NCI-H2171 (cell line): ENCODE results near the gene TNKS1BP1.
"Not testable (repeated sequence)": the region's sequence is repeated elsewhere in the genome, so short reads cannot be mapped to it uniquely, and the experiment has no call there.

Experiments used
- DNase-seq: peaks from one replicate; lab custom pipeline; 2025; lab: John Stamatoyannopoulos, UW

TNKS1BP1 gene

GRCh38 chr11:57324886-57325734 is at the start of gene TNKS1BP1:
TNKS1BP1 (minus strand) TSS chr11:57324952; CDS start chr11:57321885, 3,067 bp downstream.
- peak; percentile 98 for DNase-seq

DNA sequence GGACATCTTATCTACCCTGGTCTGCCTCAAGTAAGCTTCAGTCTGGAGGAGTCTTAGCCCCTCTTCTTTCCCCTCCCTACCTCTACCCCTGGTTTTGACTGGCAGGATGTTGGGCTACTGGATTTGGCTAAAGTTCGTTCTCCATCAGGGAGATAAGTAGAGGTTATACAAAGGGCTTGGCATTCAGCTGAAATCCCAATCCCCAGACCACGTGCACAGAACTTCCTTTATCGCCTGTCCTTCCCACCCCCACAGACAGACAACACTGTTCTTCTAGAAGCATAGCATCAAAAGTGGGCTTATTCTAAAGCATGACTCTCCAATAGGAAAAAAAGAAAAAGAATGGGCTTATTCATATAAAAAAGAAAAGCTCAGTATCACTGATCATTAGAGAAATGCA is 48.4 kb upstream of the TNKS1BP1 start:
- no peak for DNase-seq

DNA sequence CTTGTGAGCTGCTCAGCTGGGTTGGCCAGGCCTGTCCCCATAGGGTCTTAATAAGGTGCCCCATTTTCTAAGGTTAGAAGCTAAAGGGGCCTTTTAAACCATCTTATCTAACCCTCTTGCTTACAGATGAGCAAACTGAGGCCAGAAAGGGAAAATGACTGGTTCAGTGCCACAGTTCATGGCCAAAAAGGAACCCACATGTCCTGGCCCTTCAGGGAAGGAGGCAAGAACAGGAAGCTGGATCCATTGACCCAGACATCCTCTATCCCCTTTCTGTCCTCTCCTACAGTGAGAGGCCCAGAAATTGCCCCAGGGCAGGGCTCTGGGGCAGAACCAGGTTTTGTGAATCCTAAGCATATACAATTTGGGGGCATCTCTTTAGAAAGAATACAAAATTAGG is 46.2 kb upstream of the TNKS1BP1 start:
- DNase-seq: no peak

DNA sequence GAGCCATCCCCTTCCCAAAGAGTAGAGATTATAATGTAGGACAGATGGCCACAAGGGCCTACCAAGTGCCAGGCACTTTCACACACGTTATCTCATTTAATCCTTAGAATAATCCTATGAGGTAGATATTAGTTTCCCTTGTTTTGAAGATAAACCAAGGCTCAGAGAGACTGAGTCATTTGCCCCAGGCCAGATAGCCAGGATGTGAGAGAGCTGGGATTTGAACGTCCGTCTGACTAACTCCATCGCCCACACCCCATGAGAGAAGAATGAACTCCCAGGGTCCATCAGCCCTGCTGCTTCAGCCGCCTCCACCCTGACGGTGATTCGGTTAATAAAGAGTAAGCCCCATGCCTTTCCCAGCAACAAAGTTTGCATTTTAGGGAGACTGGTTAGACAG is 45.5 kb upstream of the TNKS1BP1 start:
- DNase-seq: no peak

DNA sequence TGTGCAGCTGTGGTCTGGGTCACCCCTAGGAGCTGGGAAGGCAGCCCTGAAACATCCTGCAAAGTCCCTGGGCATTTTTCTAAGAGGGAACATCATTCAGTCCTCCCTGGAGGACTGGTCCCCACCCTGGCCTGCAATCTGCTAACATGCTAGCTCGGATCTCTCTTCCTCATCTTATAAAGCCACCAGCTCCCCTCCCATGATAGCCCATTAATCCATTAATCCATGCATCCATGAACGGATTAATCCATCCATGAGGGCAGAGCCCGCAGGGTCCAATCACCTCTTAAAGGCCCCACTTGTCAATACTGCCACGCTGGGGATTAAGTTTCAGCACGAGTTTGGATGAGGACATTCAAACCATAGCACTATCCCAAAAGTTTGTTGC is 44.1 kb upstream of the TNKS1BP1 start:
- no peak for DNase-seq

GRCh38 chr11:57368106-57368844 is 43.5 kb upstream of the TNKS1BP1 start:
- no peak for DNase-seq

- DNase-seq: no peak
These were observed 40.3 kb upstream of the TNKS1BP1 start for GRCh38 chr11:57364851-57365660.

- no peak for DNase-seq
These were observed 38.7 kb upstream of the TNKS1BP1 start for GRCh38 chr11:57363131-57364080.

GRCh38 chr11:57361926-57362325 is 37.2 kb upstream of the TNKS1BP1 start:
- no peak for DNase-seq

- DNase-seq: not testable (repeated sequence)
These were observed 36.7 kb upstream of the TNKS1BP1 start for GRCh38 chr11:57361420-57361819.

DNA sequence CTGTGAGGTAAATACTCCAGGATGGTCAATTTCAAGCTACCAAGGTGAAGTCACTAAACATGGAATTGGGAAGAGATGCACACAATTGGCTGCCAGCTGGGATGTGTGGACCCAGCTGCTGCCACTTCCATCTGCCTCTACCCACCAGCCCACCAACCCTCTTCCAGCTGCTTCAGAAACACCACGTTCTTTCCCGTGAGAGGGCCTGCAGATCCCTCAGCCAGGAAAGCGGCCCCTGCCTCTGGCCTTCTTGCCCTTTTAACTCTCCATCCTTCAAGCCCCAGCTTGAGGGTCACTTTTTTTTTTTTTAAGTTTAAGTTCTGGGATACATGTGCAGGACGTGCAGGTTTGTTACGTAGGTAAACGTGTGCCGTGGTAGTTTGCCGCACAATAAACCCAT is 36.2 kb upstream of the TNKS1BP1 start:
- DNase-seq: no peak

- no peak for DNase-seq
These were observed 35.3 kb upstream of the TNKS1BP1 start for GRCh38 chr11:57359896-57360690.

- DNase-seq: no peak
These were observed 34.6 kb upstream of the TNKS1BP1 start for GRCh38 chr11:57359396-57359795.

DNA sequence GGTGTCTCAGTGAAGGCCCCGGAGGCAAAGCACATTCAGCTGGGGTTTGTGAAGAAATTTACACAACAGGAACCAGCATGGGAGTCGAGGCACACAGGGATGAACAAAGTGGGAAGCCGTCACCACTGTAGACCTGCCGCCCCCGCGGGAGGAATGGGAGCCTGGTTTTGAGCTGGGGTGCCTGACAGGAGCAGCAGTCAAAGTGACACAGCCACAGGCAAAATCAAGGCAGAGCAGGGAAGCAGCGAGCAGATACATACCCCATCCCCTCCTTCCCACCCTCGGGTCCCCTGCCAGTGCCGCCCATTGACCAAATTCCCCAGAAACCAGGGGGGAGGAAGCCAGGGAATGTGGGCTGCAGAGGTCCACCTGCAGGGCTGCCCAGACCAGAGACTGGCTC is 34.2 kb upstream of the TNKS1BP1 start:
- DNase-seq: no peak

GRCh38 chr11:57358543-57358961 is 33.8 kb upstream of the TNKS1BP1 start:
- no peak for DNase-seq

- no peak for DNase-seq
These were observed 33.1 kb upstream of the TNKS1BP1 start for GRCh38 chr11:57357856-57358255.

- no peak for DNase-seq
These were observed 32.6 kb upstream of the TNKS1BP1 start for GRCh38 chr11:57357310-57357709.

DNA sequence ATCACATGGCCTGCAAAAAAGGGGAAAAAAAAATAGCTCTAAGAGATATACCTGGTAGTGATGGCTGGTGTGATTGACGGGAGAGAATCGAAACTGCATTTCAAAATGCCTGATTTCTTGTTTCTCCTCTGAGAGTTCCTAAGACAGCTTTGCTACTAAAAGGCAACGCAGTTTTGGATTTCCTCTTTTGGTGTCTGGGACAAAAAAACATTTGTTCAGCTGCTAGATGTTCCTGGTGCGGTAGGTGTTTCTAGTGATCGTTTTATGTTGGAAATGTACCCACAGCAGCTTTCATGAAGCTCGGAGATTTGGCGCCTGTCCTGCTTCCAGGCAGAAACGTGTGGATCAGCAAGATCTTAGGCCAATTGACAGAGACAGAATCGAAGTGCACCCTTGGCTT is 31.5 kb upstream of the TNKS1BP1 start:
- no peak for DNase-seq

DNA sequence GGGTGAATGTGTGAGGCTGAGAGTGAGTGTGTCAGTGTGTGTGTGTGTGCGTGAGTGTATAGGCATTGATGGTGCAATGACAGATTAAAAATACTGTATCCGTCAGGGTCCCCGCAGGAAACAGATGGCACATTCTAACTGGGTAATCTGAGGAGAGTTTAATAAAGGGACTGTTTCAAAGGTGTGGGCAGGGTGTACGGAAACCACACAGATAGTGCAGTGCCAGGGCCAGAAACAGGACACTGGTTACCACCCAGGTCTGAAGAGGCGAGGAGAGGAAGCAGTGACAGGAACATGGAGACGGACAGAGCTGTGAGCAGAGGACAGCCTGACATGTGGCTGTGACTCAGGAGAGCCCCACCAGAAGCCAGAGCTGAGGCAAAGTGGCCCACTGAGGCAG is 29.9 kb upstream of the TNKS1BP1 start:
- no peak for DNase-seq

DNA sequence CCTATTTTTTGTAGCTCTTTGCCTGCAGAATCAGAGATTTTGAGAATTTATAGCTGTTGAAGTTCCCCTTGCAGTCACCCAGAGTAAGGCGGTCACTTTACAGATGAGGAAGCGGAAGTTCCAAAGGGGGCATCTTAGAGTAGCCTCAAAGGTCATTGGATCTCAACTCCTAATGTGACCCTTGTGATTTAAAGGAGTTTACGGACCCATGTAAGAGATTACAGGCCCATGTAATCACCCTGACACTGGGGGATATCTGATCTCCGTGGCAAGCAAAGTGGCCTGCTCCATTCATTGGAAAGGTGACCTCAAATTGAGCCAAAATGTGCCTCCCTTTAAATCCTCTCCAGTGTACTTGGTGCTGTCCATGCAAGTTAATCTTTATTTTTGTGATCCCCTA is 29.1 kb upstream of the TNKS1BP1 start:
- DNase-seq: no peak
